ENCODE results near the gene DCAF6.
A peak's percentile ranks its signal among the peaks of the same experiment; 100 is the strongest.
"Not testable (repeated sequence)": the region's sequence is repeated elsewhere in the genome, so short reads cannot be mapped to it uniquely, and the experiment has no call there.

DCAF6 gene

DNA sequence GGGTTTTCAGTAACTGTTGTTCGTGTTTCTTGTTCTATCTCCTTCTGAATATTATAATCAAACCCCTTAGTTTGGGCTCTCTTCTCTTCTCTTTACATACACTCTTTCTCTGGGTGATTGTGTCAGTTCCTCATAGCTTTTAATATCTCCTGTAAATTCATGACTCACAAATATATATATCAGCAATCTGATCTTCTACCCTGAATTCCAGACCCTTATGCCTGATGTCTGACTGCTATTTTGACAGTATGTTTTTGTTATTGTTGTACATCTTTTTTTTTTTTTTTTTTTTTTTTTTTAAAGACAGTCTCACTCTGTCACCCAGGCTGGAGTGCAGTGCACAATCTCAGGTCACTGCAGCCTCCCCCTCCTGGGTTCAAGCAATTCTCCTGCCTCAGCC lies 71.2 kb downstream of the DCAF6 start:
- no peak for DNase-seq

GRCh38 chr1:168008595-168008994 lies 72.1 kb downstream of the DCAF6 start:
- no peak for DNase-seq

GRCh38 chr1:168009322-168009721 lies 72.8 kb downstream of the DCAF6 start:
- no peak for DNase-seq

DNA sequence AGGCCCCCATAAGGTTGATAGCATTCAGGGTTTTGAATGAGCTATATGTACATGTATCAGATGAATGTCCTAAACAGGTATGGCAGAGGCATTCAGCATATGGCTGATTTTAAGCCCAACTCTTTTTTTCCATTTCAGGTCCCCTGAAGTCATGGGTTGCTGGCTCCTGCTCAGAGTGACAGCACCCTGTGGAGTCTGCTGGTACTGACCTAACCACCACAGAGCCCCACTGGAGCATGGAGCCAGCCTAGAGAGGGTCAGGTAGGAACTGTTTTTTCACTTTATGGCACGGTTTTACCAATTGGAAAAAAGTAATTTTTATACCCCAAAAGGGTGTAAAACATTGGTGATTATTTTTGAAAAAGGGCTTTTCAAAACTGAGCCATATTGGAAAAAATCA lies 82.9 kb downstream of the DCAF6 start:
- DNase-seq, result no peak

DNA sequence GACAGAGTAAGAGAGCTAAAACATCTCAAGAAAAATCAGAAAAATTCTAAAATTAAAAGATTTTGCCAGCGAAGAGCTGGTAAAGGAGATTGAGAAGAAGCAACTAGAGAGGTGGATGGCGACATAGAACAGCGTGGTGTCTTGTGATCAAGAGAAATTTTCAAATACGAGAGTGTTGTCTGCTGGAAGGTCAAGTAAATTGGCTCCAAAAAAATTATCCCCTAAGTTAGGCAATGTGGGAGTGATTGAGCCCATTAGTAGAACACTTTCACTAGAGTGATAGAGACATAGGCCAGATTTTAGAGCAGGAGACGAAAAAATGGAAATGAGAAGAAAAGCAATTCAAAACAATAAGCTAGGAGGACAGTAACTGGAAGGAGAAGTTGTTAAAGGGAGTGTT lies 94.7 kb downstream of the DCAF6 start:
- DNase-seq, result no peak

- DNase-seq, result no peak
Observed at GRCh38 chr1:168031627-168032026, 95.1 kb downstream of the DCAF6 start.

GRCh38 chr1:168032029-168032428 lies 95.5 kb downstream of the DCAF6 start:
- no peak for DNase-seq

DNA sequence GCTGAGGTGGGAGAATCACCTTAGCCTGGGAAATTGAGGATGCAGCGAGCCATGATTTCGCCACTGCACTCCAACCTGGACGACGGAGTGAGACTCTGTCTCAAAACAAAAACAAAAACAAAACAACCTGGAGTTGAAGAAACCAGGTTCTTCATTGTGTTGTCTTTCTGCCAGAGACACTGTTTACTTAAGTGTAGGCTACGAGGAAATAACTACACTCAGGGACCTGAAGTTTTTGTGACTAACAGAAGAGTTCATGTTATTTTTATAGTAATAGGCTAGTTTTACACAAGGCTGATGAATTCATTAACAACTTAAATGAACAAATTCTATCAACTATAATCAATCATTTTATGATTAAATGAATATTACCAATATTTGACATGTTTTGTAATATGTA lies 98.9 kb downstream of the DCAF6 start:
- no peak for DNase-seq

DNA sequence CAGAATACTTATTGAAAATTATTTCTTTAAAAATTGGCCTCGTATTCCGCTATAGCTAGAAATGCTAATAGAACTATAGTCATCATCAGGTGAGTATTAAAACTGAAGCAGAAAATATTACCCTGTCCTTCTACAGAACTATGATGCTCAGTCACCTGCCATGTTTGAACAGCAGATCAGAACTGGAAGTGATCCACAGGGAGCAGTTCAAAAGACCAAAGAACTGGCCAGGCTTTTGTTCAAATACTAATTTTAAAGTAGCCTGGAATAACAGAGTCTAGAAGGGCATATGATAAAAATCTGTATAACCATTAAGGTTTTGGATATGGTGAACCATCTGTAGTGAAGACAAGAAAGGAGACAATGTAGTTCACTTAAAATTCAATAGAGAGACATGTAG lies 105.9 kb downstream of the DCAF6 start:
- no peak for DNase-seq

DNA sequence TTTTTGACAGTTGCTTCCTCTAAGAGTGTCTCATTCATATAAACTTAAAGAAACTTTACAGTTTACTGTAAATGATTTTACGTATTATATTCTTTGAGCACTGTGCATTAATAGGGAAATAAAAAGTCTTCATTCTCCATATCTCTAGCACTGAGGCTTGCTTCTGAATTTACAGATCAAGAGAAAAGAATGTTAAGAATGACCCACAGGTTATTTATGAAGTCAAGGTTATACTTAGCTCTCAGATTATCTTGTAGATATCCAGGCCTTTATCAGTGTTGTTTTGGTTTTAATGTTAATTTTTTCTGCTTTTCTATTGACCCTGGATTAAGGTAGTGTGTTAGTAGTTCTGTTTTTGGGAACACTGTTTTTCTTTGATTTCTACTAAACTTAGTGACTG lies 108.8 kb downstream of the DCAF6 start:
- no peak for DNase-seq

GRCh38 chr1:168050307-168050706 lies 113.8 kb downstream of the DCAF6 start:
- DNase-seq, result no peak

GRCh38 chr1:168050880-168051279 lies 114.4 kb downstream of the DCAF6 start:
- DNase-seq, result no peak

DNA sequence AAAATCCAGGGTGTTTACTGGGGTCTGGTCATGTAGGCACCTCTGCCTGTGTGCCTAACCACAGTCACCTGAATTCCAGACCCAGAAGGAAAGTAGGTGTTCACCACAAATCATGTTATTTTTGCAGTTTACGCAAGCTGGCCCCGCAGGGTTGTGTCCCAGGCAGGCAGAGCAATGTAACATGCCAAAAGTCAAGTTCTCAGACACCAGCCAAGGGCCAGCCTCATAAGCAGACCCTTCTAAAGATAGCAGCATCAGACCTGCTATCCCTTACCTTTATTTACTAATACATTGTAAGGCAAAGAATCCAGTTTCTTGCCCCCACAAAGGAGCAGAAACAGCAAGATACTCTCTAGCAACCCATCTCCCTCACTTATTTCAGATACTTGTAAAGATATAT lies 117.2 kb downstream of the DCAF6 start:
- DNase-seq, result no peak

DNA sequence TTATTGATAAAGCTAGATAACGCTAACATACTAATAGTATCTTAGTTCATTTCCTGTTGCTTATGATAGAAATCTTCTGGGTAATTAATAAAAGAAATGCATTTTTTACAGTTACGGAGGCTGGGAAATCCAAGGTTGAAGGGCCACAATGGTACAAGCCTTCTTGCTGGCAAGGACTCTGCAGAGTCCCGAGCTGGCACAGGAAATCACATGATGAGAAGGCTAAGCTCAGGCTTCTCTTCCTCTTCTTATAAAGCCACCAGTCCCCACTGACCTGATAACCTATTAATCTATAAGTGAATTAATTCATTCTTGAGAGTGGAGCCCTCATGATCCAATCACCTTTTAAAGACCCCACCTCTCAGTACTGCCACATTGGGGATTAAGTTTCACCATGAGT lies 117.6 kb downstream of the DCAF6 start:
- DNase-seq, result peak in 5 of 58 donors; percentile 0 to 13 (median 3)

- DNase-seq, result not testable (repeated sequence)
Observed at GRCh38 chr1:168056152-168056551, 119.7 kb downstream of the DCAF6 start.

GRCh38 chr1:168057355-168057754 lies 120.9 kb downstream of the DCAF6 start:
- no peak for DNase-seq

DNA sequence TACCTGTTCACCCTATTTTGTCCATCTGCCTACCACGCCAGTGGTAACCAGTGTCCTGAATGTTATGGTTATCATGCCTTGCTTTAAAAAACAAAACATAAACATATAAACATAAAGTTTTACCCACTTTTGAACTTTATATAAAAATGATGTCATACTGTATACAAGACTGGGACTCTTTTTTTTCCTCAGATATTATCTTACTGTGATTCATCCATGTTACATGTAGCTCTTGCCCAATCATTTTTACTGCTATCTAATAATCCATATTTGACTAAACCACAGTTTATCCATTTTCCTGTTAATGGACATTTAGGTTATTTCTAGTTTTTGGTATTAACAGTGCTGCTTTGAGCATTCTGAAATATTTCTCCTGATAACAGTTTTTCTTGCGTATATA lies 121.4 kb downstream of the DCAF6 start:
- no peak for DNase-seq

GRCh38 chr1:168064216-168064615 lies 127.7 kb downstream of the DCAF6 start:
- no peak for DNase-seq

- DNase-seq, result no peak
Observed at GRCh38 chr1:168065506-168065905, 129.0 kb downstream of the DCAF6 start.

GRCh38 chr1:168069384-168069783 lies 132.9 kb downstream of the DCAF6 start:
- DNase-seq, result no peak

GRCh38 chr1:168079761-168080160 lies 143.3 kb downstream of the DCAF6 start:
- DNase-seq, result no peak

- DNase-seq, result peak in 4 of 58 donors; percentile 8 to 46 (median 16)
Observed at GRCh38 chr1:168081373-168082007, 145.0 kb downstream of the DCAF6 start.

- DNase-seq, result peak in 54 of 58 donors; percentile 13 to 77 (median 52)
Observed at GRCh38 chr1:168082008-168082876, 145.8 kb downstream of the DCAF6 start.

All from anterior cingulate cortex (tissue), 58 donors.